Activated CD8-positive, alpha-beta memory T cell treated with anti-CD3 and anti-CD28 coated beads, Interleukin-2, amount 50 U/mL, for 4 hours (primary cell): ENCODE measurements around the gene ABCA12.

ENCODE experiments used
- DNase-seq: peaks from one replicate; pipeline ENCODE4 v3.0.0-alpha.2; 2020

Gene ABCA12

DNA sequence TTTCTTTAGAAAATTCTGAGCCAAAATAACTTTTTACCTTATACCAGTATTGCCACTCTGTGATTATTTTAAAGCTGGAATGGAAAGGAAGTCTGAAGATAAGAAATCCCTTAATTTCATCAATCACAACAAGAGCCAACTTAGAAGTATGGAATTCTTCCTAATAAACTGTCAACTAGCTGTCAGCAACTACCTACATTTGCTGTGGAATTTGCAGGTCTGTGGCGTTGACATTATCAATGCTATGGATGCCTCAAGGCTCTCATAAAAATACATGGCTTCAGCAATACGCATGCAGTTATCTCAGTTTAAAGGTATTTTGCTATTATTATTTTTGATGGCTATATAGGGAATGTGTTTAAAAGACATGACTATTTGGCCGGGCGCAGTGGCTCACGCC, 108.5 kb downstream of the ABCA12 start:
- no peak for DNase-seq

DNA sequence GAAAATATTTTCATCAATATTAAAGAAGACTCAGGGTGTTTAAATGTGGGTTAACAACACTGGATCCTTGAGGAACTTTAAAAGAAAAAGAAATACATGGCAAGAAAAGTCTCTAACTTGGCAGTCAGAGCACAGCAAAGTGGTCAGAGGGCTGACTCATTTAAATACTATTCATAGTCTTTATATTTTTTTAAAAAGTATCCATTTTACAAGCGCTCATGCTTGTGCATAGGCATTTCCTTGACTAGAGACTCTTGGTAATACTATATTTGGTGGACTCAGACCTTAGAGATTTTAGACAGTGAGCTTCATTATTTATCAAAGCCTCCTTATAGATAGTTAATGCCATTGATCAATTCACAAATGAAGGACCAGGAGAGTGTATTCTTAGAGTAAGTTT, 110.2 kb downstream of the ABCA12 start:
- no peak for DNase-seq

DNA sequence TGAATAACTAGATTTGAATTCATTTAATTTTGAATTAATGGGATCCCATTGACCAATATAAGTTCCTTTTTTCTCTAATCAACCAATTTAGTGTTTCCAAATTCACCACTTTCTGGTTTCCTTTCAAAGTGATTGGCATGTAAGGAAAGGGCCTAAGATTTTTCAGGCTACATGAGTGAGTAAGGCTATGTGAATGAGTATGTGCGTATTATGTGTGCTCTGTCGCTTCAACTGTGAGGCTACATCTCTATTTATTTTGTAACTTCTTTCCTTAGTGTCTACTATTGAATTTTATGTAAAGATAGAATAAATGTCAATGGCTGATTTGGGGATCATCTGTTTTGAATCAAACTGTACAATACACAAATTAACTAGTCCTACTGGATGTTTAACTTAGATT, 110.6 kb downstream of the ABCA12 start:
- DNase-seq, result no peak

DNA sequence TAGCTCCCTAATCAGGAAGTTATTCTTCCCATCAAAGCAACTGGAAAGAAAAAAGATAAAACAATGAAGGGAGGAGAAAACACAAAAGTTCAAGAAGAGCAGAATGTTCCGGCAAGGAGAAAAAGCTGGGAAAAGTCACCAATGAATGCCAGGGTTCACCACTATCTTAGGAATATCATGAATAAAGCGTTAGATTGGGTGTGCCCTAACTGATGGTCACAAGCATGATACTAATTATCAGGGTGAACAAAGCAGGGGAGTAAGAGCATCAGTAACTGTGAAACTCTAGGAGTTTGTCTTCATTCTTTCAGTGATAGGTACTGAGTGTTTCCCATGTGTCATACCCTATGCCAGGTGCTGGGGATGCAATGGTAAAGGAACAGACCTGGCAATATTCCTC, 115.5 kb downstream of the ABCA12 start:
- no peak for DNase-seq

DNA sequence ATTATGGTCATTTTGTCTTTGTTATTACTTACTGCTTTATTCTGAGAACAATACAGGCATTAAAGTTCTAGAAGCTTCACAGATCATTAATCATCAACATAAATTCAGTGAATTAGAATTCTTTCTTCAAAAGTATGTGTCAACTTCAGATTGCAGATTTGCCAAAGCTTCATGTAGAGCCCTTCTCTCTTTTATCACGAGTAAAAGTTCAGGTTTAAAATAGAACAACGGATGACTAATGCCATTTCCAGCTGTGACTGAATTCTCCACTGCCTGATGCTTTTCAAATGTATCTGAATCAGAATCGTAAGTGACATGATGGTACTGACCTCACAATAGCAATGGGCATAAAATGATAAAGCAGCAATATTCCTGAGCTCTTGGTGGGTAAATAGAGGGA, 116.0 kb downstream of the ABCA12 start:
- DNase-seq, result no peak

DNA sequence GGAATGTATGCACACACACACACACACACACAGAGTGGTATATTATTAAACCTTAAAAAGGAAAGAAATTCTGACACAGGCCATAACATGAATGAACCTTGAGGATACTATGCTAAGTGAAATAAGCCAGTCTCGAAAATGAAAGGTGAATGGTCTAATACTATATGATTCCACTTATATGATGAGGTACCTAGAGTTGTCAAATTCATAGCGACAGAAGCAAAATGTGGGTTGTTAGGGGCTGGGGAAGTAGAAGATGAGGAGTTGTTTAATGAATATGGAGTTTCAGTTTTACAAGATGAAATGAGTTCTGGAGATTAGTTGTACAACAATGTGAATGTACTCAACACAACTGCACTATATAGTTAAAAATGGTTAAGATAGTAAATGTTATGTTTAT, 118.1 kb downstream of the ABCA12 start:
- DNase-seq, result no peak

DNA sequence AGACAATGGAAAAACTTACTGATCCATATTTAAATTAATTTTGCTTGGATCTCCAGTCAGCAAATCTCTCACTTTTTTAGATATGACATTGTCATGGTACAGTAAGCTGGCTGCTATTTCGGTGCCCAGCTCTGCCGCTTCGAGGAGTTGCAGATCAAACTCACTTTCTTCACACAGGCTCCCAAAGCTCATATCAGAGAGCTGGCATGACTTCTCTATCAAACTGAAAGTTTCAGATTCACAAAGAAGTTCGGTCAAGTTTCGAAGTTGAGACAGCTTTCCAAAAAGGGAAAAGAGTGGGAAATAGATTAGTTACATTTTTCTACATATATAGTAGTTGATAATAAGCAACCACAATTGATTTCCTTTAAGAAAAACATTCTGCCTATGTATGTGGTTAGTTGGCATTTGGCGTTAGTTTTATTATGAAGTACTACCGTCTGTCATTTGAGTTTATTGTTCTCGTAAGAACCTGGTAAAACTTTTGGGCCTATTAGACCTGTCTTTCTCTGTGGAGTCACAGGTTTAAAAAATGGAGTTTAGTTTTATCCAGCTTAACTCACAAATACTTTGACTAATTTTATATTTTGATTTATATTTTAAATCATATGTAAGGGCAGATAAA, 118.8 kb downstream of the ABCA12 start:
- no peak for DNase-seq

DNA sequence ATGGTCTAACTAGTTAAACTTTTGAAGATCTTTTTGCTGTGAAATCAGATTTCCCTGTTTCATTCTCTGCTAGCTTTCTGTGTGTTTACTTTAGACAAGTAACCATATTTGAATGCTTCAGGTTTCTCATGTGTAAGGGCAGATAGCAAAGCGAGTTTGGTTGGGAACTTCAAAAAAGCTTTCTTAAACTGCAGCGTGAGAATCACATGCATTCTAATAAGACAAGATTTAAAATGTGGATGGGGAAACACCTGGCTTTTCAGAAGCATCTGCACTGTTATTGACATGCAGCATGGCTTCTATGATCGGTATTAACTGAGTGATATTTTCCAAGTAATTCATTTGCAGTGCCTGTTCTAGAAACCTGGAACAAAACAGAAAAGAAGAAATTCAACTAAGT, 119.3 kb downstream of the ABCA12 start:
- no peak for DNase-seq

DNA sequence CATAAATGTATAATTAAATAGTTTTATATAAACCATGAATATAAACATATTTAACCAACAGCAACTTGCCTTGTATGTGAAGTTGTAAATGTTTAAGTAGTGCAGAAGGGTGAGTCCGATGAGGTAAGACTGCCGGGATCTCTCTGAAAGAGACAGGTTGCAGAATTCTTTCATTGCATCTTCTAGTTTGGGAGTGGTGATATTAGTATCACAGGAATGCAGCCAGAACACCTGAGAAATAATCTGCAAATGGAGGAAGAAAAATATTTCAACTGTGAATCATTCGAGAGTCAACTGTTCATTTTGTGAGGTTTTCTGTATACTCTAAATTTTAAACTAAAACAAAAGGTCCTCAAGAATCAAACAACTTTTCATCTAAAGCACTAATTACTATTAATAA, 123.0 kb downstream of the ABCA12 start:
- DNase-seq, result no peak

DNA sequence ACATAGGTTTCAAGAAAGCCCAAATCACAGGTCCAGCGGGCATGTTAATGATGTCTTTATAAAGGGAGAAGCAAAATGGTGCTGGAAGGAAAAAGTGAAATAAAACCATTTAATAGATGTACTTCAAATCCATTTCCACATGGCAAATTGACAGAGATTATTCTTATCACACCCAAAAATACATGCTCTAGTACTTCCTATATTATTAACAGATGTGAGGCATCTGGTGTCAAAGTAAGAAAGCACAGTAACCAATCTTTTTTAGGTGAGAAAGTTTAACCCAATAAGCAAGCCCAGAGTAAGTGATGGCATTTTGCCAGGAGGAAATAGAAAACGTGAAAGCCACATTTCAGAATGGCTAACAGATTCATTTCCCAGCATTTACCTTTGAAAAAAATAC, 128.0 kb downstream of the ABCA12 start:
- no peak for DNase-seq

DNA sequence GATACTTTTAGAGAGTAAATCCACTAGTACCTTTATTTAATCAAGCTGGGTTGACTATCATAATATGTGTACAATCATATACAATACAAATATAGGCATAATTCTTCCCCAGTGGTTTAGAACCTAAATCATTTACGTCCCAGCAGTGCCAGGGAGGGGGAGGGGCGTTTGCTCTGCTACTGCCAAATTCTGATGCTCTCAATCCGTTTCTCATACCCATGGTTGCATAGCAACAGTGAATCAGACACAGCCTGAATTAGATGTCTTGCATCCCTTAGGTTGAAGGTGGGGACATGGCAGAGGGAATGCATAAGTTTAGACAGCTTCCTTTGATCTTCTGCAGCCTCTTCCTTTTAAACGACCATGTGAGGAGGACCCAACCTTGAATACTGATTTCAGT, 135.4 kb downstream of the ABCA12 start:
- DNase-seq, result no peak

DNA sequence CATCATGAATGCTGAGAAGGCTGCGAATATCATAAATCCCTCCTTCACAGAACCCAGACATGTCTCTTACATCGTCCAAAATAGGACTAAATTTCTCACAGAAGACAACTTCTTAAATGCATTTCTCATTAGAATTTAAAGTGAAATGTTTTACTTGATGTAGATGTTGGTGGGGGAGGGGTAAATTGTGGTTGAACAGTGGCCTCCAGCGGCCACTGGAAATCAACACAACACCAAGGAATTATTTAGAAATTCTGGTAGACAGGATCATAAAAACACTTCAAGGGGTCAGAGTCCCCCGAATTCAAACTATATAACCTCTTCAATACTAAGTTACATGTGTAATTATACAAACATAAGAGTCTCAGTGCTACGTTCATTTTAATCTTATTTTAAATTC, 135.9 kb downstream of the ABCA12 start:
- no peak for DNase-seq

DNA sequence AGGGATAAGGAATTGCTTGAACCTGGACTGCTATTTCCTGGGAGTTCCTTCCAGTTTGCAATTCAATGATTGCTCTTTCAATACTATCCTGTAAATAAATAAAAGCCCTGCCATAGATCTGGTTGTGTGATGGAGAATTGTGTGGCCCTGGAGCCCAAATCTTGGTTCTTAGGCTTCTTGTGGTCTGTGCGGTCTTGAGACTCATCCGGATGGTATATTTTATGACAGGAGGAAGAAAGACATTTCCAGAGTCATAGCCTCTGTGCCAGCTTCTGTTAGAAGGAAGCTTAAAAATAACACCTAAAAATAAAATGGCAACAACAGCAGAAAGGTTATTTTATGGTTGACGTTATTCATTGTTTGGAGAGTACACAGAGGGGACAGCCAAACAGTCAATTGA, 137.7 kb downstream of the ABCA12 start:
- no peak for DNase-seq

DNA sequence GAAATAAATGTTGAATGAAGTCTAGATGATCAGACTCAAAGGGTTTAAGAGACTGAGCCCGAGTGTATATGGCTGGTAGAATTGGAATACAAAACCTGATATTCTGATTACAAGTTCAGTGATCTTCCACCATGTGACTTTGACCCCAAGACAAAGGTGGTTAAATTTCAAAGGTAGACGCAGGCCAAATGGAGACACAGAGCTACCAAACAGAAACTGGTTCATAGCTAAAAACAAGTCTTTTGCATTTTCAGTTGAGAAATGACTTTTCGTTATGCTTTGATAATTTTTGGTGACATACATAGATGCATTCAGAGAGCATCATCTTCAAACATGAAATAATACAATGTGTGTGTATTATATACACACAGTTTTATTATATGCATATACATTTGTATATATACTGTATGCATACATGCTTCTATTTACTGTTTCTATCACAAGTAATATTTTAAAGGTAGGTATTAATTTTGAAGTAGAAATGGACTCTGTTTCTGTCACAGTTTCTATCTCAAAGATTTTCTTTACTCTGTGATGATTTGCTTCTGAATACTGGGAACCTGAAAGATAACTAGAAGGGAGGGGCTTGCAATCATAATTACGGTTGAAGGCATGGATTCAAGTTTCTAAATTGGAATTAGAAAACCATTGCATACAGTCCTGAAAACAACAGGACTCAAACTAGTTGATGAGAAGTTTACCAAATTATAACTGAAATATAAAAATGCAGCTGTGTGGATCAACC, 142.3 kb downstream of the ABCA12 start:
- no peak for DNase-seq

DNA sequence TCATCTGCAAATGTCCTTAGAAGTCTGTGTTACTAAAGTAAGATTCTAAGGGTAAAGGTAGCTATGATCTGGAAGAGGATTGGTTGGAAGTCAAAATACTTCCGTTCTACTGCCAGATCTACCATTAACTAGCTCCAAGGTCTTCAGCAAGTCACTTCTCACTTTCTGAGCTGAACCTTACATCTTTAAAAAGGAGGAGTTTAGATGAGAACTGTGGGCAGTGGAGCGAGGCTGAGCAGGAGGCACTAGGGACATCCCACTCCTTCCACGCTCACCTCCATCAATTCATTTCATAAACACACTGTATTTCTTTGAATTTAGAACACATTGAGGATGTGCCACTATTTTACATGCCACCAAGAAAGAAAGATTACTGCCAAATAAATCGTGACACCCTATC, 143.0 kb downstream of the ABCA12 start:
- no peak for DNase-seq

DNA sequence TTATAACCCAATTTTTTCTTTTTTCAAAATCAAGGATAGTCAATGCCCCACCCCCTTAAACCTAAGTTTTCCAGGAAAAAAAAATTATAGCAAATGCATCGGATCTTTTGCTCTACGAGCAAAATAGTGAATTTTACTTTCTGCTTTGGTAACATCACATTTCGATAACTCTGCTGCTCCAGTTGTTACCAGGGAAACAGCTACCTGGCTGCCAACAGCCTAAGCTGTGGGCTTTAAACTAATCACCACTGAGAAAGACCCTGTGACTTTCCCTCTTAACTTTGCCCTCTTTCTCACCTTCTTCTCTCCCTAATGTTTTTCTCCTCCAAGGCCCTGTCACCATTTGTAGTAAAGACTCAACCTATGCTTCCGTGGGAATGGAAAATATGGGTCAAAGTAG, 145.5 kb downstream of the ABCA12 start:
- no peak for DNase-seq

DNA sequence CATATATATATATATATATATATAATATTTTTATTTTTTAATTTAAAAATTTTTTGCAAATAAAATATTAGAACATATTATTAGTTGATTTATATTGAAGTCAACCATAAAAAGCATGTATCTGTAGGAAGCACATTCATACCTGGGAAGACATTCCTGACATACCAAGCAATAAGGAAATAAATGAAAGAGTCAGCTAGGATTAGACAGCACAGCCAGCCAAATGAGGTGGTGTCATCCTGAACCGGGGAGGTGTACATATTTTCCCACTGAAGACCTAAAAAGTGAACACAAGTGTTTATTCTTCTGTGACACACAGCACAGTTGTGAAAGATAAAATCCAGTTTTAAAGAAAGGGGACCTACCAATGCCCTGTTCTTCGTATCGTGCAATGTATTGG, 149.2 kb downstream of the ABCA12 start:
- DNase-seq, result no peak

DNA sequence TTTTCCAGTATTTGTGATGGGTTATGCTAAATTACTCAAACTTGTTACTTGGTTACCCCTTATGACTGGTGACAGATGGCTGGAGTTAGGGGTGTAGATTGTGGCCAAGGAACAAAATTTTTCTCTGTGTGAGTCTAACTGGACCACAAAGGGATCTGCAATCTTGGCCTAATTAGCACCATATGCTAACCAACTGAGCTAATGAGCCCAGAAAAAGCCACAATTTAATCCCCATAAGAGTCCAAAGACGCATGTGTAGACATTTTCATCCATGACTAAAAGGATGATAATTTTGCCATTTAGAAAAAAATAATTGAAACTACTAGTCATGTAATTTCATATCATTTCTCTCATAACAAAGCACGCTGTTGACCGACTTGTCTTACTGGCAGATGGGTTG, 151.2 kb downstream of the ABCA12 start:
- DNase-seq, result no peak

DNA sequence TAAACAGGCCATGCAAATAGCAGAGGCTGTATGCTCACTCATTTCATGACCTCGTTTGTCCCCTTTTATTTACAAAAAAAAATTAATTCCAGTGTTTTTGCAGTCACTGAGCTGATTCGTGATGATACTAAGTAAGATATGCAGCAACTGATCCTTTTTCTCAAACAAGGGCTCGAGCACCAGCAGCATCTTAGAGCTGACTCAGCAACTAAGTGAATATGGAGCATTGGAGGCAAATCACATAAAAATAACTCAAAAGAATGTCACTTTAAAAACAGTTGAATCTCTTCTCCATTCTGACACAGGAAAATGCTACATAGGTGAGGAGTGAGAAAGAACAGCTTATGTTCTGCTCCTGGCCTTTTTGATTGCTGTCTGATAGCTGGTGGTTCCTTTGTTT, 152.8 kb downstream of the ABCA12 start:
- no peak for DNase-seq

DNA sequence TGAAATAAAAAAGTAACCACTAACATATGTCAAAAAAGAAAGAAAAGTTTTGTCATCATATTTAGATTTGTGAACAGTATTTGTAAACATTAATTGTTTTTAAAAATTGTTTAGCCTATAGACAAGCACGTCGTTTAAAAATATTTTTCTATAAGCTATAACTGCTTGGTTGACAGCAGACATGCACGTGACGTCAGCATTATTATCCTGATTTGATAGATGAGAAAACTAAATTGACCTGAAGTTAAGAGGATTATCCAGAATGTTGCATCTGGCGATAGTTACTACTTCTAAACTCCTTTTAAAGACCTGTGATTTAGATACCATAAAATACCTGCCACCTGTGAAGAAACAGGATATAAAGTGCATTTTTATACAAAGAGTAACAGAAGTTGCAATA, 172.0 kb downstream of the ABCA12 start:
- DNase-seq, result no peak

DNA sequence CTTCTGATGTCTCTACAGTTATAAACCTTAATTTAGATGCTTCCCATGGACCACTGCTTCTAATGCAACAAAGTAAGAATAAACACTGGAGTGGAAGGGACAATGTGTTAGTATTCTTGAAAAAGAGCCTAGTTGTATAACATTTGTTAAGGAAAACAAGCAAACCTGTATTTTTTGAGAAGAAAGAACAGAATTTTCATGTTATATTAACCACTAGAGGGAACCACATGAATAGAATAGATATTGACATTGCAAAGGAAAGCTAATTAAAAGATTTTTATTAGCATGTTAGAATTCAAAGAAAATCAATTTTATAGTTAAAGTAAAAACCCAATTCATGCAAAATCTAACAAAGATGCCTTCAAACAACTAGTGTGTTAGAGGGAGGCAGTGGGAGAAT, 177.7 kb downstream of the ABCA12 start:
- DNase-seq, result no peak

DNA sequence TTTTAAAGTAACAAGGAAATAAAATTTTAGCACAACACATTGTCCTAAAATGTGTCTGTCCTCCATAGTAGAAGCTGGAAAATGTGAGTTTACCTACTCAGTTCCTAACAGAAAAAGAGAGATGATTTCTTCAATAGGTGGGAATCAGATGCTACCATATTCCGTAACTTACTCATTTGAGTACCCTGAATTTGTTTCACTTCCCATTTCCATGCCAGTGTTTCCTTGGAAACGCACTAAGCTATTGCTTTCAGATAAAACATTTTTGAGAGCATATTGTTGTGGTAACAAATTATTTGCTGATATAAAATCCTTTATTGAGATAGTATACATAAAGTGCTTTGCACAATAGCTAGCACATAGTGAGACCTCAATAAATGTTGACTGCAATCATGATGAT, 191.5 kb downstream of the ABCA12 start:
- no peak for DNase-seq

DNA sequence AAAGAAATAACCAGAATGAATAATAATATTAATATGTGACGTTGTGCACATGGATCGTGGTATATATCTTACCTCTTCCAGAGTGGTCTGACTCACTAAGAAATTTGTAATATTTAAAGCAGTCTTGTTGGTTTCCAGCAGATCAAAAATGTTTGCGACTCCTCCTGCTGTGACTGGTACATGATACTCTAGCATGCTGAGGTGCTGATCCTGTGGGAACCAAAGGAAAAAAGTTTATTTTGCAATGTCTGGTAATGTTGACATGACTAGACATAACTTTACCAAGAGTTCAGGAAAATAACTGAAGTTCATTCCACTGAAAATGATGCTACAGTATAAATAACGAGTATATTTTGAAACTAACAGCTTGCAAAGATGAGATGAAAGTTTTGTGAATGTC, 204.4 kb downstream of the ABCA12 start:
- no peak for DNase-seq

DNA sequence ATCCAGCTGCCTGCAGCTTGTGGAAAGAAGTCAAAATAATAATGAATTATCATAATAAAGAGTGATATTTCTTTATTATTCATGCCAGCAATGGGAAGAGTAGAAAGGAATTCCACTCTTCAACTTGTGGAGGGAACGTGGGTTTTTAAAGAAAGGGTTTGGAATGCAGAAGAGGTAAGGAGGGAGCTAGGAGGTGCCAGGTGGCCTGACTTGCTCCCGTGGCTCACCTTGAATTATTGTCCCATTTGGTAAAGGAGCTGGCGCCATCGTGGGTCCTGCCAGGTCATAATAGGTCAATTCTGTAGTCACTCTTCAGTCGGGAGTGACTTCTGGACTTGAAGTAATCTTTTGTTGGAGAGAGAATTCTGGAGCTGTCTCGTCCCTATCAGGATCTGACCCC, 233.8 kb downstream of the ABCA12 start:
- no peak for DNase-seq

DNA sequence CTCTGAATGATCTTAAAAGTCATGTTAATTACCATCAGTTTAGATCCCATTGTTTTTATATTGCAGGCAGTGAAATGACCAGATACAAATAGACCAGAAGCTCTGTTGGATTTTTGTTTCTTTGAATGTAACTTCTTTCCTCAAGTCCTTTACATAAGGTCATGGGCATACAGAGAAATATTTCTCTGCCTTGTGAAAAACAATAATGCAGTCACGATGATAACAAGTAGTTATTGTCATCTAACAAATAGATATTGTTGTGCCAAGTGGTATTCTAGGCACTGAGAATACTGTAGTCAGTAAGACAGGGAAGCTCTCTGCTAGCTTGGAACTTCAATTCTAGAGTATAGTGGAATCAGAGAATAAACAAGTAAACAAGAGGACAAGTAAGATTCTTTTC, 234.2 kb downstream of the ABCA12 start:
- no peak for DNase-seq
